Stimulated activated CD8-positive, alpha-beta memory T cell treated with anti-CD3 and anti-CD28 coated beads, Interleukin-12 subunit alpha, Interleukin-12 subunit beta, amount 100 ng/mL, for 4 hours (primary cell): ENCODE data around the gene BACH2.

ENCODE experiments used
- DNase-seq: peaks from one replicate; pipeline ENCODE4 v3.0.0-alpha.2; 2020; ENCODE audit warnings: low read depth

BACH2 gene

GRCh38 chr6:90277302-90278011, 19.2 kb downstream of the BACH2 start:
- no peak for DNase-seq

GRCh38 chr6:90274451-90275030, 22.1 kb downstream of the BACH2 start:
- DNase-seq, result peak; percentile 76

GRCh38 chr6:90273863-90274262, 22.8 kb downstream of the BACH2 start:
- DNase-seq, result no peak

GRCh38 chr6:90272895-90273294, 23.7 kb downstream of the BACH2 start:
- no peak for DNase-seq

GRCh38 chr6:90271831-90272230, 24.8 kb downstream of the BACH2 start:
- DNase-seq, result no peak

GRCh38 chr6:90269334-90269733, 27.3 kb downstream of the BACH2 start:
- DNase-seq, result no peak

- no peak for DNase-seq
Observed at GRCh38 chr6:90268178-90268577, 28.5 kb downstream of the BACH2 start.

GRCh38 chr6:90266905-90267621, 29.6 kb downstream of the BACH2 start:
- no peak for DNase-seq

GRCh38 chr6:90264561-90264960, 32.1 kb downstream of the BACH2 start:
- DNase-seq, result no peak

- DNase-seq, result no peak
Observed at GRCh38 chr6:90263633-90264032, 33.0 kb downstream of the BACH2 start.

GRCh38 chr6:90261801-90262200, 34.8 kb downstream of the BACH2 start:
- no peak for DNase-seq

- no peak for DNase-seq
Observed at GRCh38 chr6:90257486-90257738, 39.2 kb downstream of the BACH2 start.

GRCh38 chr6:90256698-90257485, 39.8 kb downstream of the BACH2 start:
- no peak for DNase-seq

- no peak for DNase-seq
Observed at GRCh38 chr6:90253631-90254030, 43.0 kb downstream of the BACH2 start.

- no peak for DNase-seq
Observed at GRCh38 chr6:90251295-90251992, 45.2 kb downstream of the BACH2 start.

GRCh38 chr6:90250405-90250804, 46.2 kb downstream of the BACH2 start:
- no peak for DNase-seq

GRCh38 chr6:90249458-90249857, 47.2 kb downstream of the BACH2 start:
- no peak for DNase-seq

GRCh38 chr6:90249034-90249433, 47.6 kb downstream of the BACH2 start:
- DNase-seq, result no peak

GRCh38 chr6:90247262-90247661, 49.4 kb downstream of the BACH2 start:
- DNase-seq, result no peak

- no peak for DNase-seq
Observed at GRCh38 chr6:90241229-90241880, 55.3 kb downstream of the BACH2 start.

- DNase-seq, result no peak
Observed at GRCh38 chr6:90238496-90239266, 58.0 kb downstream of the BACH2 start.
